Heart left ventricle (tissue), 13 donors: ENCODE results near the gene DNAH14.

Source experiments
- CTCF ChIP-seq, 12 donors: fragments of 200-600 bp; sonication (generic) in 4 of 12; IDR thresholded peaks; one replicate each; pipeline versions ENCODE4 v1.5.0 to v1.8.0; 2018 to 2022; ENCODE audit warnings: antibody characterized with exemption in 12 of 12, mild to moderate bottlenecking in 5 of 12
- POLR2A ChIP-seq, 2 donors: fragments of 450-650 bp; IDR thresholded peaks; one replicate each; pipeline ENCODE4 v1.6.1; 2017; ENCODE audit warnings: antibody characterized with exemption in 2 of 2, mild to moderate bottlenecking in 2 of 2, moderate library complexity in 2 of 2
- donor health status: ischemic (EF 13 %, LVEDD 7.1; RV severe dilation, severe dysfunction).
- donor health status: DM: no; HTN: yes; CAD: no.
- donor health status: DM: no; HTN: no; CAD: no.
- donor health status: ischemic (EF 25% LVEDD 6.9; RV normal size, moderate dysfunction).
- donor health status: ischemic (EF 25% LVEDD 5.7; RV mildly dilated, moderate dysfunction).
- donor health status: ischemic (EF 35%, LVEDD 5.7; RV mildly dilated, moderate dysfunction).
- donor health status: nonischemic (EF 11% LVEDD 7.7; RV severe dilation, severe dysfunction).
- donor health status: DM: yes; HTN: yes; CAD: no.
- donor health status: PGD.
- donor health status: ischemic (EF 29% LVEDD 5.4; RV normal size, mild dysfunction).
- donor health status: nonischemic (EF 23%, LVEDD 6.1; RV moderate dilation, normal function).

- TF ChIP-seq CTCF (IDR thresholded peaks at IDR 0.05) (peak; percentile 53 to 77 (median 62)), POLR2A (IDR thresholded peaks at IDR 0.05) (no peak)
Measured at GRCh38 chr1:224922404-224923164, 6.9 kb upstream of the DNAH14 start.
